ENCODE data around the gene RIPK4.

- no peak for TF ChIP-seq EZH2 (IDR thresholded peaks at IDR 0.05; ENCODE audit: low read length)
- TF ChIP-seq CTCF (optimal IDR thresholded peaks at IDR 0.05 in 1 of 3, IDR thresholded peaks at IDR 0.05 in 1 of 3, conservative IDR thresholded peaks at IDR 0.05 in 1 of 3; ENCODE audit: extremely low read depth in 1 of 3, insufficient read depth in 2 of 3, low read length in 3 of 3) = no peak
Measured at GRCh38 chr21:41722052-41723018, 44.5 kb downstream of the RIPK4 start.
